ENCODE data around the gene SLC30A1. TPM values are rescaled to one million over a fixed set of nuclear protein-coding genes. Genes with fewer than 3 reads are reported as not detected.

SLC30A1 gene
- total RNA-seq, 1 donor from 2014 or later = 19.8 TPM

DNA sequence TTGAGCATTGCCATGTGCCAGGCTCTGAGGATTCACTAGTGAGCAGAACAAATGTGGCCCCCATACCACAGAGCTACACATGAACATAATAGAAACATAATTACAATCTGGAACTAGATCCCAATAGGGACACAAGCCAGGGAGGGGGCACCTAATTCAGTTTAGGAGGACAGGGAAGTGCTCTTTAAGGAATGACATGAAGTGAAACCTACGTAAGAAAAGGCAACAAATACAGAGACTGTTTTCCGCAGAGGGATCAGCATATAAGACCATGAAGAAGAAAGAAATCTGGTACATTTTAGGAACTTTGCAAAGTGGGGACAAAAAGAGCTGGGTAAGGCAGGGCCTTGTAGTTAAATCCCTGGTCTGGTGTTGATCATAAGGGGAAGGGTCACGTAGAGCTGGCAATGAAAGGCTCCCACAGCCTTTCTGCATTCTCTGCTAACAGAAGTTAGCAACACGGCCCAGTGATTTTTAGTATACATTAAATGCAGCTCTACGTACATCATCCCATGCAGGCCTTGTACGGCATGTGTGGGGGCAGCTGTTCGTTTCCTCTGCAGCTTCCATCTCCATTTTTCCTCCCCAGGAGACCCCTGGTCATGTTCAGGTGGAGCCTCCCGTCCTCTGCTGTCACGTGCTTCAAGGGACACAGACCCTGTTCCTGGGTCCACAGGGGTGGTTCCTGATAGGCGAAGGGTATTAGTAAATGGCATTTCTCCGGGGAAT, 26.8 kb upstream of the SLC30A1 start:
- no peak for DNase-seq (ENCODE audit: low read depth)
- no peak for TF ChIP-seq CTCF (IDR thresholded peaks at IDR 0.05; ENCODE audit: insufficient read depth, low read length, poor library complexity, severe bottlenecking)
- Histone ChIP-seq H3K27me3 (ENCODE audit: control insufficient read depth, insufficient read depth, low read length) (no peaks in the 10 kb centered on the region), H3K36me3 (ENCODE audit: control insufficient read depth, insufficient read depth, low read length) (no peaks in the 10 kb centered on the region), H3K4me3 (ENCODE audit: low read depth, low read length) (no peak overlapping the region)

DNA sequence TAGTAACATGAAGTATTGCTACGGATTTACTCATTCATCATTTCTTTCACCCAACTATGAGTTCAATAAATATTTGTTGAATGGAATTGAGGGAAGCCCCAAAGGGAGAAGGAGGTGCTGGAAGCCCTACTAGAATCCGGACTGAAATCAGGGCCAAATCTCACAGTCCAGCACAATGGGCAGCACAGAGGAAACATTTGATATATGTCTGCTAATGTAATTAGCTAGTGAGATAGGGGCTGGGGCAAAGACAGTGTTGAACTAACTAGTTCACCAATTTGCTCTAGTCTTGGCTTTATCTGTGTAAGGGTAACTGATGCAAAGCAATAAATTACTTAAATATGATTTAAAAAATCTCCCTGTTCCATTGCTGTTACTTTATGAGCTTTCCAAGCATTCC, 26.1 kb upstream of the SLC30A1 start:
- Histone ChIP-seq H3K36me3 (ENCODE audit: control insufficient read depth, insufficient read depth, low read length) (no peaks in the 10 kb centered on the region), H3K27me3 (ENCODE audit: control insufficient read depth, insufficient read depth, low read length) (no peaks in the 10 kb centered on the region), H3K4me3 (ENCODE audit: low read depth, low read length) (no peak overlapping the region)
- TF ChIP-seq CTCF (IDR thresholded peaks at IDR 0.05; ENCODE audit: insufficient read depth, low read length, poor library complexity, severe bottlenecking) = no peak
- no peak for DNase-seq (ENCODE audit: low read depth)

GRCh38 chr1:211604548-211604947, 25.6 kb upstream of the SLC30A1 start:
- DNase-seq (ENCODE audit: low read depth) = no peak
- TF ChIP-seq CTCF (IDR thresholded peaks at IDR 0.05; ENCODE audit: insufficient read depth, low read length, poor library complexity, severe bottlenecking) = no peak
- no peaks in the 10 kb centered on the region for H3K27me3 ChIP-seq (ENCODE audit: control insufficient read depth, insufficient read depth, low read length)
- H3K4me3 ChIP-seq (ENCODE audit: low read depth, low read length) = no peak overlapping the region
- H3K36me3 ChIP-seq (ENCODE audit: control insufficient read depth, insufficient read depth, low read length) = no peaks in the 10 kb centered on the region

GRCh38 chr1:211603713-211604112, 24.8 kb upstream of the SLC30A1 start:
- Histone ChIP-seq H3K4me3 (ENCODE audit: low read depth, low read length) (no peak overlapping the region), H3K36me3 (ENCODE audit: control insufficient read depth, insufficient read depth, low read length) (no peaks in the 10 kb centered on the region), H3K27me3 (ENCODE audit: control insufficient read depth, insufficient read depth, low read length) (no peaks in the 10 kb centered on the region)
- TF ChIP-seq CTCF (IDR thresholded peaks at IDR 0.05; ENCODE audit: insufficient read depth, low read length, poor library complexity, severe bottlenecking) = no peak
- no peak for DNase-seq (ENCODE audit: low read depth)

GRCh38 chr1:211603191-211603701, 24.3 kb upstream of the SLC30A1 start:
- no peak overlapping the region for H3K4me3 ChIP-seq (ENCODE audit: low read depth, low read length)
- no peak for DNase-seq (ENCODE audit: low read depth)
- no peaks in the 10 kb centered on the region for H3K27me3 ChIP-seq (ENCODE audit: control insufficient read depth, insufficient read depth, low read length)
- TF ChIP-seq CTCF (IDR thresholded peaks at IDR 0.05; ENCODE audit: insufficient read depth, low read length, poor library complexity, severe bottlenecking) = no peak
- no peaks in the 10 kb centered on the region for H3K36me3 ChIP-seq (ENCODE audit: control insufficient read depth, insufficient read depth, low read length)

Measured in kidney epithelial cell (primary cell).